ENCODE results near the gene PLEKHB2.

- TF ChIP-seq CTCF (IDR thresholded peaks at IDR 0.05), result no peak
- TF ChIP-seq ZFX (IDR thresholded peaks at IDR 0.05; ENCODE audit: borderline replicate concordance), result no peak
Observed at GRCh38 chr2:131155208-131155855, 50.2 kb downstream of the PLEKHB2 start.
